ENCODE data around the gene EVC. TPM values are rescaled to one million over a fixed set of nuclear protein-coding genes. Genes with fewer than 3 reads are reported as not detected.

EVC gene
- total and polyA plus RNA-seq, 2 donors from 2014 or later, result 7.8 to 159 TPM

DNA sequence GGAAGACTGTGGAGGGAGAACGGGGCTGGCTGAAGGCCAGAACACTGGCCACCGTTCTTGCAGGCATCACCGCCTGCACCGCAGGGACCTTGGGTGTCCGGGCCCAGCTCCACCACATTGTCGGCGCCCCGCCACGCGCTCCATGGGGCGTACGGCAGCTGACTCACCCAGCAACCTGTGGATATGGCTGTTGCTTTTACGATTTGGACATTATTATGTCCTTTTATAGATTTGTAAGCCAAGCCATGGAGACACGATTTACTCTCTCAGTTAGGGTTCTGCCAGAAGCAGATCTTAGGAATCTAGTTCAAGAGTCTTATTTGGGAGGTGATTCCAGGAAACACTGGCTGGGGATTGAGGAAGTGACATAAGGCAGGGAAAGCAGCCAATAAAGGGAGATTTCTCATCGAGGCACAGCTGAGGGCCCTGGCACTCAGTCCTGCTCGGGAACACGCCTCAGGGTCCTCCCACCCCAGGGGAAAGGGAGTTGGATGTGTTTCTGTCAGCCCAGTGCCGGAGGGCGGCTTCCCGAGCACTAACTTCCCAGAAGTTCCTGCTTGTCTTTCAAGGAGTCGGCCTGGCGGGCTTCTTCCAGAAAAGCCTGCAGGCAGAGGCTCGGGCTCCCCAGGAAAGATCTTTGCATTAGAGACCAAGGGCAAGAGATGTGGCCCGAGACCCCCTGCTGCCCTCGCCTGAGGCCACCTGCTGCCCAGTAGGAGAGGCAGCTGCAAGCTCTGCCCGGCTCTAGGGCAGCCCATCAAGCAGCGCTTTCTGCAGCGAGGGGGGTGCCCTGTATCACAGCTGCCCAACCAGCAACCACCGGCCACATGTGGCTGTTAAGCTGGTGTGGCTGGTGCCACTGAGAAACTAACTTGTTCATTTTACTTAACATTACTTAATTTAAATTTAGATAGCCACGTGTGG is 129.0 kb downstream of the EVC start:
- no peak overlapping the region for H3K4me3 ChIP-seq (ENCODE audit: low read length in 3 of 3)
- H3K27ac ChIP-seq (ENCODE audit: low read depth in 2 of 2, low read length in 2 of 2), result no peak overlapping the region
- no peaks in the 10 kb centered on the region for H3K36me3 ChIP-seq (ENCODE audit: control insufficient read depth in 2 of 3, insufficient read depth in 3 of 3, low read length in 3 of 3)
- FAIRE-seq (no peak), DNase-seq (peak in 2 of 5 donors; percentile 48 to 64)
- peaks cover 0 to 3% (median 0%) of the 10 kb centered on the region in 3 donors for H3K4me1 ChIP-seq (ENCODE audit: control insufficient read depth in 2 of 3, insufficient read depth in 2 of 3, low read depth in 1 of 3, low read length in 3 of 3)
- TF ChIP-seq, protein P1, sequence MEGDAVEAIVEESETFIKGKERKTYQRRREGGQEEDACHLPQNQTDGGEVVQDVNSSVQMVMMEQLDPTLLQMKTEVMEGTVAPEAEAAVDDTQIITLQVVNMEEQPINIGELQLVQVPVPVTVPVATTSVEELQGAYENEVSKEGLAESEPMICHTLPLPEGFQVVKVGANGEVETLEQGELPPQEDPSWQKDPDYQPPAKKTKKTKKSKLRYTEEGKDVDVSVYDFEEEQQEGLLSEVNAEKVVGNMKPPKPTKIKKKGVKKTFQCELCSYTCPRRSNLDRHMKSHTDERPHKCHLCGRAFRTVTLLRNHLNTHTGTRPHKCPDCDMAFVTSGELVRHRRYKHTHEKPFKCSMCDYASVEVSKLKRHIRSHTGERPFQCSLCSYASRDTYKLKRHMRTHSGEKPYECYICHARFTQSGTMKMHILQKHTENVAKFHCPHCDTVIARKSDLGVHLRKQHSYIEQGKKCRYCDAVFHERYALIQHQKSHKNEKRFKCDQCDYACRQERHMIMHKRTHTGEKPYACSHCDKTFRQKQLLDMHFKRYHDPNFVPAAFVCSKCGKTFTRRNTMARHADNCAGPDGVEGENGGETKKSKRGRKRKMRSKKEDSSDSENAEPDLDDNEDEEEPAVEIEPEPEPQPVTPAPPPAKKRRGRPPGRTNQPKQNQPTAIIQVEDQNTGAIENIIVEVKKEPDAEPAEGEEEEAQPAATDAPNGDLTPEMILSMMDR (IDR thresholded peaks at IDR 0.05; ENCODE audit: borderline replicate concordance, extremely low read depth, insufficient read depth), result no peak
- intact Hi-C loops (cut with DNase I), result no loop called here
- H3K9ac ChIP-seq (ENCODE audit: low read length in 3 of 3), result no peak overlapping the region
- no peaks in the 10 kb centered on the region for H3K27me3 ChIP-seq (ENCODE audit: control insufficient read depth, insufficient read depth, low read length)
- no peaks in the 10 kb centered on the region for H3K9me3 ChIP-seq (ENCODE audit: control insufficient read depth in 2 of 3, insufficient read depth in 1 of 3, low read length in 3 of 3)

DNA sequence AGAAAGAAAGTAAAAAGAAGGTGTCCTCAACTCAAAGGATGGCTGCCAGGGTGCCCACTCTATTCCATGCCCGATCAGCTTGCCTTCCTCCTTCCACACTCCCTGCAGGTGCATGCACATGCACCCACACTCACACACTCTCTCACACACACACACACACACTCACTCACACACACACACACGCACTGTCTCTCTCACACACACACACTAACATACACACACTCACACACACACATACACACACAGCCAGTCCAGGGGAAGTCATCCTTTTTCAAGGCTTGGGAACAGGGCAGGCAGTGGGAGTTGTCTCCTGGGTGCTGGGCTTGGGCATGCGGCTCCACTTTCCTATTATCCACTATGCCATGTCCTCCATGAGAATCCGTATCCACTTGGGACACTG is 131.5 kb downstream of the EVC start:
- DNase-seq (no peak), FAIRE-seq (no peak)
- no peaks in the 10 kb centered on the region for H3K36me3 ChIP-seq (ENCODE audit: control insufficient read depth in 2 of 3, insufficient read depth in 3 of 3, low read length in 3 of 3)
- TF ChIP-seq, protein P1 (IDR thresholded peaks at IDR 0.05; ENCODE audit: borderline replicate concordance, extremely low read depth, insufficient read depth), result no peak
- no peak overlapping the region for H3K4me3 ChIP-seq (ENCODE audit: low read length in 3 of 3)
- H3K4me1 ChIP-seq (ENCODE audit: control insufficient read depth in 2 of 3, insufficient read depth in 2 of 3, low read depth in 1 of 3, low read length in 3 of 3), result peaks cover 0 to 3% (median 0%) of the 10 kb centered on the region in 3 donors
- intact Hi-C loops (cut with DNase I), result no loop called here
- H3K27me3 ChIP-seq (ENCODE audit: control insufficient read depth, insufficient read depth, low read length), result no peaks in the 10 kb centered on the region
- no peak overlapping the region for H3K27ac ChIP-seq (ENCODE audit: low read depth in 2 of 2, low read length in 2 of 2)
- no peak overlapping the region for H3K9ac ChIP-seq (ENCODE audit: low read length in 3 of 3)
- no peaks in the 10 kb centered on the region for H3K9me3 ChIP-seq (ENCODE audit: control insufficient read depth in 2 of 3, insufficient read depth in 1 of 3, low read length in 3 of 3)

DNA sequence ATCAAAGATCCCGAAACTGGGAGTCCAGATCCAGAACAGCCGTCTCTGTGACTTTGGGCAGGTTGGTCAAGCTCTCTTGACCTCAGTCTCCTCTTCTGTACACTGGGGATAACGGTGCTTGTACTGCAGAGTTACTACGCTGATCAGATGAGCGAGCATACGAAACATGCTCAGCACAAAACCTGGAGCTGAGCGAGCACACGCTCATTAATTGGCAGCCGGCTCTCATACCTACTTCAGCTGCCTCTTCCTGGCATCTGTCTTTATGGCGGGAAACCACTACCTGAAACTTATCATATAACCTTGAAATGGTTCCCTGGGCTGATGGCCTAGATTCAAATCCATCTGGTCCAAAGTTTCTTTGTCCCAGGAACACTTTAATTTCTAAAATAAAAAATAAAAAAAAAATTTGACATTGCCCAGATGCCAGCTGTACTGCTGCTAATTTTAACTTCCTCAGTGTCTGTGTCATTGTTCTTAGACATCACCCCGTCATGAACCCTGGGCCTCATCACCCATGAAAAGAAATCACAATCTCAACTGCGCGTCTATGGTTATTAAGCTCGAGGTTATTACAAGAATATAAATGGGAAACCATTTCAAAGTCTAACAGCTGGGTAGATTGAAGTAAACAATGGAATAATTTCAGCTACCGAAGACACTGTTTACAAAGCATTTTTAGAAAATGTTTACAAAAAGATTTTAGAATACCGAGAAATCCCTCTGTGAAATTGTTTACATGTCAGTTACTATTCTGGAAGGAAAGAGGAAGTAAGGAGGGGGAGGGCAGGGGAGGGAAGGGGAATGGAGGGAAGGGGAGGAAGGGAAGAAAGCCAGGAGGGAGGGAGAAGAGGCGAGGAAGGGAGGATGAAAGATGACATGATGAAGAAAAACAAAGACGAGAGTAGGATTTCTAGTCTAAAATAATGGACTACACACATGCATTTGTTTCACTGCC is 132.9 kb downstream of the EVC start:
- Histone ChIP-seq H3K4me1 (ENCODE audit: control insufficient read depth in 2 of 3, insufficient read depth in 2 of 3, low read depth in 1 of 3, low read length in 3 of 3) (peaks cover 0 to 3% (median 0%) of the 10 kb centered on the region in 3 donors), H3K27ac (ENCODE audit: low read depth in 2 of 2, low read length in 2 of 2) (no peak overlapping the region), H3K36me3 (ENCODE audit: control insufficient read depth in 2 of 3, insufficient read depth in 3 of 3, low read length in 3 of 3) (no peaks in the 10 kb centered on the region), H3K9ac (ENCODE audit: low read length in 3 of 3) (no peak overlapping the region), H3K9me3 (ENCODE audit: control insufficient read depth in 2 of 3, insufficient read depth in 1 of 3, low read length in 3 of 3) (no peaks in the 10 kb centered on the region), H3K27me3 (ENCODE audit: control insufficient read depth, insufficient read depth, low read length) (no peaks in the 10 kb centered on the region), H3K4me3 (ENCODE audit: low read length in 3 of 3) (no peak overlapping the region)
- FAIRE-seq (no peak), DNase-seq (peak in 1 of 5 donors; percentile 36)
- TF ChIP-seq, protein P1 (IDR thresholded peaks at IDR 0.05; ENCODE audit: borderline replicate concordance, extremely low read depth, insufficient read depth), result no peak
- intact Hi-C loops (cut with DNase I), result no loop called here
